LNCaP clone FGC (cell line): ENCODE data around the gene ADH1C.

Experiments used
- DNase-seq: peaks from one replicate; pipeline ENCODE4 v3.0.0-alpha.2; 2011; ENCODE audit warnings: low read depth
- H3K4me3 ChIP-seq: 2 replicates; pipeline ENCODE4 v1.5.1; 2011; ENCODE audit warnings: mild to moderate bottlenecking, low read depth, low read length, control low read depth
- CTCF ChIP-seq: IDR thresholded peaks from 2 replicates; pipeline ENCODE4 v1.5.1; 2012; ENCODE audit warnings: mild to moderate bottlenecking; ENCODE audit not compliant: control insufficient read depth, insufficient read depth; ENCODE audit errors: extremely low read depth

Gene ADH1C

DNA sequence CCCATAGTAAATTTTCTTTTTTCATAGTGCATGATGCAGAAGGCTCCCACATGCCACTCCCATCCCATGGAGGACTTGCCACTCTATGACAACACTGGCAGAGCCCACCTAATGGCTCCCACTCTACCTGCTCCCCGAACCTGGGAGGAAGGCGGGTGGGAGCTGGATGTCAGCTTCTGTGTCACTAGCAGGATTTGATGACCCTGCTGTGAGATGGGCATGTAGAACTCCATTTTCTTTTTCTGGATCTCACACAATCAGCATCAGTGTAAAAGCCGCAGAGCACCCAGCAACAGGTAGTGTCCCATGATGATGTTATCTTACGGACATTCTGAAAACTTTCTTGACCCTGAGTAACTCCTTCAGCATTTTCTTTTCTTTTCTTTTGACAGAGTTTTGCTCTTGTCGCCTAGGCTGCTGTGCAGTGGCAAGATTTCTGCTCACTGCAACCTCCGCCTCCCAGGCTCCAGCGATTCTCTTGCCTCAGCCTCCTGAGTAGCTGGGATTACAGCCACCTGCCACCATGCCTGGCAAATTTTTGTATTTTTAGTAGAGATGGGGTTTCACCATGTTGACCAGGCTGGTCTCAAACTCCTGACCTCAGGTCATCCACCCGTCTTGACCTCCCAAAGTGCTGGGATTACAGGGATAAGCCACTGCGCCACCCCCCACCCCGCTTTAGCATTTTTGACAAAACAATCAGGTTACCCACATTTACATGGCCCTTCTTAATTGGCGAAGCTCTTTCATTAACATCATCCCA is 46.7 kb downstream of the ADH1C start:
- TF ChIP-seq CTCF: no peak
- no peak overlapping the region for H3K4me3 ChIP-seq
- no peak for DNase-seq

DNA sequence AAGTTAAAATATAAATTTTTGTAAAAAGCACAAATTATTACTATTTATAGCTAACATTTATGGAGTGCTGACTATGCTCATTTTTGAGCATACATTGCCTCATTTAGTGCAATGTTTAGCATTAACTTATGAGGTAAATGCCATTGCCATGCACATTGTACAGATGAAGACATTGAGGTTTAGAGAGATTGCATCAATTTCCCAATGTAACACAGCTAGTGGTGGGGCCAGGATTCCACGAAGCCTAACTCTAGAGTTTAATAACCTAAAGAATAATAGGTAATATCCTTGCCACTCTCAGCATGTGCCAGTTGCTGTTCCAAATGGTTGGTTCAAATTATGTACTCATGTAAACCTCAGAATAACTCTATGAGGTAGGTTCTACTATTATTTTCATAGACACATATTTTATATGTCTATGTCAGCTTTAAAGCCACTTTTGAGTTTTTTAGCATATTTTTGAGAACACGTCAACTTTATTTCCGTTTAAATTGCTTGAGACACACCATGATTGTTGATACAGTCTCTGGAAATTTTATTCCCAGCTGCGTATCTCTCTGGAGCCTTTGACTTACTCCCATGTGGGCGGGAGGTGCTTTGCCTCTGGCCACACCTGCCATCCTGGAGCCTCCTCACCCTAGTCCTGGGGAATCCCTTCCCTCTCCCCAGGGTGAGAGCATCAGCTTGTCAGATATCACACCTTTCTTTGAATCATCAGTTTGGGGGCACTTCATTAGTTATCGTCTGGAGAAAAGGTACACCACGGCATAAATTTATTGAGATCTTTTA is 51.0 kb downstream of the ADH1C start:
- DNase-seq: no peak
- TF ChIP-seq CTCF: no peak
- H3K4me3 ChIP-seq: no peak overlapping the region

DNA sequence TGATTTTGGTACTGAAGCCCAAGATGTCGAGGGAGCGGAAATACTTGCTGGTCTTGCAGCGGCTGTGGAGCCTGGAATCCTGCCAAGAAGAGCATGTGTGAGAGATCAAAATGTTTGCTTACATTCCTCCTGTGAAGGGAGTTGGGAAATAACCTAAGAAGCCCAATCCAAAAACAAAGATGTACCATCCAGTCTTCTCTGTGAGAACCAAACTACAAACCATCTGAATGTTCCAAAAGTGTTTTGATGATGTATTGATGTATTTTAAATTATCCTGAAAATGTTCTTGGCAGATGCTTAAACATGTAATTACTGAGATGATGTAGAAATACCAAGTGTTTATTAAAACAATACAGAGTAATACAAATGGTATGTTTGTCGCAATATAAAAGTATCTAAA is 51.6 kb downstream of the ADH1C start:
- TF ChIP-seq CTCF: no peak
- H3K4me3 ChIP-seq: no peak overlapping the region
- peak; percentile 66 for DNase-seq

DNA sequence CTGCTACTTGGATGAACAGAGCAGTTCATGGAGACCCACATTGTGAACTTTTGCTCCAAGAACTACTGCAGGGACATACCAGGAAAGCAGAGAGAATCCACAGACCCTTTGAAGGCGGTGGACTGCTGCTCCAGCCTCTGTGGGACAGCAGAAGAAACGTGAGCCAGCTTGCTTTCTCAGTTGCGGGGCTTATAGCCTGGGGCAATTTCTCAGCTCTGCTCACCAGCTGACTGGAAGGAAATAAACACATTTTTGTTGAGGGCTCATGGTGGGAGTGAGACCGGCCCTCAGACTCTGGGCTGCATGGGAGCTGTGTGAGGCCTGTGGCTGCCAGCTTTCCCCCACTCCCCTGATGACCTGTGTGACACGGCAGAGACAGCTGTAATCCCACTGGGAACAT is 59.2 kb downstream of the ADH1C start:
- no peak for TF ChIP-seq CTCF
- no peak for DNase-seq
- no peak overlapping the region for H3K4me3 ChIP-seq

DNA sequence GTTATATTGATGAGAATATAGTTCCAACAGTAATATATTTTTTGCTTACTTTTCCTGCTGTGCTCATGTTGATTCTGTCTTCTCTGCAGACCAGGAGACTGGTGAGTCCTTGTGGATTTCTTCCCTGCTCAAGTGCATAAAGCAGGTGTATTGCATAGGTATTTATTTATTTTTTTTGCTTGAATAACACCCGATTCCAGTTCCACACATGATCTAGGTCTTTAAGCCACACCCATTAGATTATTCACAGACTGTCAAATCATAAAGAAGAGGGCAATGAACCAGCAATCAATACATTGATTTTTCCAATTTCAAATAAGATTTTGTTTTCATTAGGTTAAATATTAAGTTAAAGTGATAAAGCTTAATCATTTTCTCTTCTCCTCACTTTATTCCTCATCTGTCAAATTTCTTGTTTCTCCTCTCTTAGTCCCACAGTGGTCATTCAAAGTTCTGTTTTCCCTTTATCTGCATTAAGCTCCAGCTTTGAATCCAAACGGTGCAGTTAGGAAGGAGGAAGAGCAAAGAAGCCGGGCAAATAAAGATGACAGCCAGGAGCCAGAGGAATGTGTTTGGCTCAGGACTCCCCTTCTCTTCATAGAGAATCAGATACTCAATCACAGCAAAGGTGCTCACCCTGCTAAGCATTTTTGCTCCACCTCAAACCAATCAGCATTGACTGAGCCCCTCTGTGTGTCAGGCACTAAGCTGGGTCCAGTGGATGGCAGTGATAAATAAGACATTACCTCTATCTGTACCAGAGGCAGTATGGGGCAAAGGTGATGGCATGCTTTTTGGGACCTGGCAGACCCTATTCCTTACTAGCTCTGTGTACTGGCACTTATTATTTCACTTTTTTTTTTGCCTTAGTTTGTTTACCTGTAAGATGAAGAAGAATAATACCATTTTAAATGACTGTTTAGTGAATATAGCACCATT is 61.4 kb downstream of the ADH1C start, which contains the start of gene ADH1A:
Gene ADH1A, minus strand, starts transcription at position 138 of the 939 bp plus-strand sequence. Its CDS starts 71 bp downstream, at position 67.
- DNase-seq: no peak
- H3K4me3 ChIP-seq: no peak within 1 kb of the TSS
- TF ChIP-seq CTCF: no peak
